Adrenal gland (tissue), 5 donors: Measurements from ENCODE around the gene CD46.

Source experiments
- POLR2A ChIP-seq, 2 donors: fragments of 450-650 bp; IDR thresholded peaks; one replicate each; pipeline ENCODE4 v1.6.1; 2017; ENCODE audit warnings: antibody characterized with exemption in 2 of 2, mild to moderate bottlenecking in 2 of 2, moderate library complexity in 1 of 2
- TF ChIP-seq, protein P1 (sequence below), 6 experiments: fragments of 450-650 bp in 4 of 6; fragments of 200-600 bp in 2 of 6; sonication (generic) in 1 of 6; IDR thresholded peaks; 1 replicate in 5 of 6; 2 replicates in 1 of 6; pipeline versions ENCODE4 v1.5.1 to v1.8.0; 2016 to 2021; ENCODE audit warnings: antibody characterized with exemption in 6 of 6, mild to moderate bottlenecking in 2 of 6, moderate library complexity in 1 of 6
- donor health status: DM: no; HTN: no; CAD: no.

DNA sequence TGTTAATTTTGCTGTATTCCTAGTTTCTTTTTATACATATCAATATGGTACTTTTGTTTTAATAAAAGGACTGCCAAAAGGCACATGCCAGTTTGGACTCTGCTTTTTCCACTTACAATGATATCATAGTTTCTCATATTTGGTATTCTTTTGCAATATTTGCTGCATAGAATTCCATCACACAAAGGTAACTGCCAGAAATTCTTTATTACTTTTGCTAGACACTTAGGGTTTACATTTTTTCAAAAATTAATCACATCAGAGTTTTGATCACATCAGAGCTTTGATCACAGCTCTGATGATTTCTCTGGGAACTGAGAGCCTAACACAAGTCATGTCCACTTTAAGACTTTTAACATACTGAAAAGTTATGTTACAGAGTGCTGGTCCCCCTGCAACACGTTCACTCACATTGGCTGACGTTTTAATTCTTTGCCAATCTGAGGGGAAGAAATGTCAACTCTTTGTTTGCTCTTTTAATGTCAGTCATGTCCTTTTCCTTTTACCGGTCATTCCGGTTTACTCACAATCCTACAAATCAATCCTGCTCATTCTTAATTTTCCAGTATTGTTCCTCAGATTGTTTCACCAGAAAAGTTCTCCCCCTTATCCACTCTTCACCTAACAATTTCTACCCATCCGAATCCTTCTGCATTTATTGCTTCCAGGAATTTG, 1.1 kb upstream of the CD46 start:
- TF ChIP-seq, protein P1, sequence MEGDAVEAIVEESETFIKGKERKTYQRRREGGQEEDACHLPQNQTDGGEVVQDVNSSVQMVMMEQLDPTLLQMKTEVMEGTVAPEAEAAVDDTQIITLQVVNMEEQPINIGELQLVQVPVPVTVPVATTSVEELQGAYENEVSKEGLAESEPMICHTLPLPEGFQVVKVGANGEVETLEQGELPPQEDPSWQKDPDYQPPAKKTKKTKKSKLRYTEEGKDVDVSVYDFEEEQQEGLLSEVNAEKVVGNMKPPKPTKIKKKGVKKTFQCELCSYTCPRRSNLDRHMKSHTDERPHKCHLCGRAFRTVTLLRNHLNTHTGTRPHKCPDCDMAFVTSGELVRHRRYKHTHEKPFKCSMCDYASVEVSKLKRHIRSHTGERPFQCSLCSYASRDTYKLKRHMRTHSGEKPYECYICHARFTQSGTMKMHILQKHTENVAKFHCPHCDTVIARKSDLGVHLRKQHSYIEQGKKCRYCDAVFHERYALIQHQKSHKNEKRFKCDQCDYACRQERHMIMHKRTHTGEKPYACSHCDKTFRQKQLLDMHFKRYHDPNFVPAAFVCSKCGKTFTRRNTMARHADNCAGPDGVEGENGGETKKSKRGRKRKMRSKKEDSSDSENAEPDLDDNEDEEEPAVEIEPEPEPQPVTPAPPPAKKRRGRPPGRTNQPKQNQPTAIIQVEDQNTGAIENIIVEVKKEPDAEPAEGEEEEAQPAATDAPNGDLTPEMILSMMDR (IDR thresholded peaks at IDR 0.05): no peak
- no peak for TF ChIP-seq POLR2A (IDR thresholded peaks at IDR 0.05)
